CD4-positive, alpha-beta T cell treated with Interleukin-17A for 4 hours (primary cell): Measurements from ENCODE around the gene SPTBN4.
"Not testable (repeated sequence)": the region's sequence is repeated elsewhere in the genome, so short reads cannot be mapped to it uniquely, and the experiment has no call there.

Experiments used
- DNase-seq: peaks from one replicate; pipeline ENCODE4 v3.0.0-alpha.2; 2020; ENCODE audit warnings: mixed read lengths

SPTBN4 gene

DNA sequence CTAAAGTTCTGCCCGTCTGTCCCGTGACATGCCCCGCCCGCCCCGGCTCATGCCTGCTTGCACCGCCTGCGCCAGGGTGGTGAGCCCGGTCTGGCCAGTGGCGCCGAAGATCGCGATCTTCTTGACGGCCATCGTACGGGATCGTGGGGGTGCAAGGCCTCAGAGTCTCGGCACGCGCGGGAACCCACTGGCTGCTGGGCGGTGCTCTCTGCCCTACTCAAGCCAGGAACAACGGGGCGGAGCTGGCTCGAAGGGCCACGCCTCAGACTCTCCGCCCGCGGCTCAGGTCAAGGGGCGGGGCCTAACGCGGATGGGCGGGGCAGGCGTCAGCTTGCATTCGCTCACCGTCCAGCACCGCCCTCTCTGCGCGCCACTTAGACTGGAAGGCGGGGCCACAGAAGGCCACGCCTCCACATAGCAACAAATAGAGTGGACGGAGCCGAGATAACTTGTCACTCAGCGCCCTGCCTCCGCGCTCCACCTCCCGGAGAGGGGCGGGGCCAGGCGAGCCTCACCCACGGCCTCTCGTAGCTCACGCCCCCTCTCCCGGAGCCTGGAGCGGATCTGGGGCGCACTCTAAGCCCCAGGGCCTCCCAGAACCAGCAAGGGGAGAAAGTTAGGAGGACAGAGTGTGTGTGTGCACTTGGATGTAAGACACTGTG, 1.1 kb upstream of the SPTBN4 start, which contains the start of gene BLVRB:
BLVRB (minus strand) TSS at position 189 of the 662 bp plus-strand sequence; CDS start at position 132, 57 bp downstream.
- peak; percentile 100 for DNase-seq

DNA sequence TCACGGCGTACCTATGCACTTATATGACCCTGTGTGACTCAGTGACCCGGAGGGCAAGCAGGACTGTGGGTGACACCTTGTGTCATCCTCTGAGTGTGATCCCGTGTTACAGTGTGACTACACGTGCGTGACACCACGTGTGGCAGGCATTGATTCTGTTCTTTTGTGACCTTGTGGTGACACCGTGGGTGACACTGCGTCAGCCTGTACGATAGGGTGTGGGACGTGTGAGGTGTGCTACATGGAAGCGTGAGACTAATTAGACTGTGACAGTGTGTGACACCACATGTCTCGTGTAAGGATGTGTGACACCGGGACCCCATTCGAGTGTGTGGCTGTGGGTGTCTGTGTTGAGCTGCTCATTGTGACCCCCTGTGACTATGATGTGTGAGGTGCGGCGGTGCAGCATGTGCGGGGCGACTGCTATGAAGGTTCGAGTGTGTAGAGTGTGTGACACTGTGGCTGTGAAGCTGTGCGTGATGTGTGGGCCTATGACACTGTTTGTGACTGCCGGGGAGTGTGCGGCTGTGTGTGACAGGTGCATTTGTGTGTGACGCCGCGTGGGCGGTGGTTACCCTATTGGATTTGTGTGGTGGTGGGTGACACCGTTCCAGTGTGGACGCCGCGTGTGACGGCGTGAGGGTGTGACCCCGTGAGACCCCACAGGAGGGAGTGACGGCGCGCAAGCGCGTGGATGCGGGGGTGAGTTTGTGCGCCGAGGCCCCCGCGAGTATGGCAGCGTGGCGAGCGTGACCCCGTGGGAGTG, 399 bp upstream of the SPTBN4 start:
- peak; percentile 31 for DNase-seq

DNA sequence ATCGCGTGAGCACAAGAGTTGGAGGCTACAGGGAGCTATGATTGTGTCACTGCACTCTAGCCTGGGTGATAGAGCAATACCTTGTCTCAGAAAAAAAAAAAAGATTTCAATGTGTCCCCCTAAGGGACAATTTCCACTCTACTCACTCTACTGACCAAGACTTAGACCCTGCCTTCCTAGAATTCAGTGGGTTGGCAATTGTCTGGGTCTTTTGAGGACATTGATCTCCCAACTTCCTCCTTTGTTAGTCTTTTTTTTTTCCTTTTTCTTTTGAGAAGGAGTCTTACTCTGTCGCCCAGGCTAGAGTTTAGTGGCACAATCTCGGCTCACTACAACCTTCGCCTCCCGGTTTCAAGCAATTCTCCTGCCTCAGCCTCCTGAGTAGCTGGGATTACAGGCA, 2.2 kb downstream of the SPTBN4 start:
- no peak for DNase-seq

DNA sequence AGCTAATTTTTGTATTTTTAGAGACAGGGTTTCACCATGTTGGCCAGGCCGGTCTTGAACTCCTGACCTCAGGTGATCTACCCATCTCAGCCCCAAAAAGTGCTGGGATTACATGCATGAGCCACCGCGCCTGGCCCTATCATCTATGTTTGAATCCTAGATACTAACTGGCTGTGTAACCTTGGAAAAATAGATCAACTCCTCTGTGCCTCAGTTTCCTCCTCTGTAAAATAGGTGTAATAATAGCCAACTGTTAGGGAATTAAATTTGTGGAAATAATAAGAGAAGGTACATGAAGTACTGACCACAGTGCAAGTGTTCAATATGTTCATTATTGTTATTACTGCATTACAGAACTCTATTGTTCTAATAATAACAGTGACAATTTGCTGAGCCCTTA, 4.3 kb downstream of the SPTBN4 start:
- DNase-seq: no peak

DNA sequence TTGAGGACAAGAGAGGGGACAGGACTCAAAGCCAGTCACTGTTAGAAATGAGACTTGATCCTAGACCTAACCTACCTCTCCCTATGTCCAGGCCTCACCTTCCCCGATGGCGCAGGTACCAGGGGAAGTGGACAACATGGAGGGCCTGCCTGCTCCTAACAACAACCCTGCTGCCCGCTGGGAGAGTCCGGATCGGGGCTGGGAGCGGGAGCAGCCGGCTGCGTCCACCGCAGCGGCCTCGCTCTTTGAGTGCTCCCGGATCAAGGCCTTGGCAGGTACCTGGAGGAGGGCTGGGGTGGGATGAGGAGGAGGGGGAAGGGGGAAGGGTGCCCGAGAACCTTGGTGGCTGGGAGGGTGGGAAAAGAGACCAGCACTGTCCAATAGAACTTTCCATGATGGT, 5.7 kb downstream of the SPTBN4 start:
- DNase-seq: no peak

DNA sequence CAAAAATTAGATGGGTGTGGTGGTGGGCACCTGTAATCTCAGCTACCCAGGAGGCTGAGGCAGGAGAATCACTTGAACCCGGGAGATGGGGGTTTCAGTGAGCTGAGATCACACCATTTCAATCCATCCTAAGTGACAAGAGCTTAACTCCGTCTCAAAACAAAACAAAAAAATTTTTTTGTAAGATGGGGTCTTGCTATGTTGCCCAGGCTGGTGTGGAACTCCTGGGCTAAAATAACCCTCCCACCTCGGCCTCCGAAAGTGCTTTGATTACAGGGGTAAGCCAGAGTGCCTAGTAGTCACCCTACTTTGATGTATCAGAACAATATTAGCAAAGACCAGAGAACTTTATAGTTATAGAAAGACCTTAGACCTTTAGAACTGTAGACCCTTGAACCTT, 7.9 kb downstream of the SPTBN4 start:
- no peak for DNase-seq

DNA sequence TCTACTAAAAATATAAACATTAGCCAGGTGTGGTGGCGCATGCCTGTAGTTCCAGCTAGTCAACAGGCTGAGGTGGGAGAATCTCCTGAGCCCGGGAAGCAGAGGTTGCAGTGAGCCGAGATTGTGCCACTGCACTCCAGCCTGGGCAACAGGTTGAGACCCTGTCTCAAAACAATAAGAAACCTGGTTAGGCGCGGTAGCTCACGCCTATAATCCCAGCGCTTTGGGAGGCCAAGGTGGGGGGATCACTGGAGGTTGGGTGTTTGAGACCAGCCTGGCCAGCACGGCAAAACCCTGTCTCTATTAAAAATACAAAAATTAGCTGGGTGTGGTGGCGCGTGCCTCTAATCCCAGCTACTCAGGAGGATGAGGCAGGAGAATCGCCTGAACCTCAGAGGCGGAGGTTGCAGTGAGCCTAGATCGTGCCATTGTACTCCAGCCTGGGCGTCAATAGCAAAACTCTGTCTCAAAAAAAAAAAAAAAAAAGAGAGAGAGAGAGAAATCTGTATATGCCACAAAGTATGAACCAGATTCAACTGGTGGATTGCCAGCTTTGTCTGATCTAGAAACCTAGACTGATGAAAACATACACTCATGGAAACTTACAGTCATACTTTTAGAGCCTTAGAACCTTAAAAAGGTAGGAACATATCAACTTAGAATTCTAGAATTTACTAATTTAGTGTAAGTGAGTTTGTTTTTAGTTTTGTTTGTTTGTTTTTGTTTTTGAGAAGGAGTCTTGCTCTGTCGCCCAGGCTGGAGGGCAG, 9.3 kb downstream of the SPTBN4 start:
- DNase-seq: not testable (repeated sequence)

DNA sequence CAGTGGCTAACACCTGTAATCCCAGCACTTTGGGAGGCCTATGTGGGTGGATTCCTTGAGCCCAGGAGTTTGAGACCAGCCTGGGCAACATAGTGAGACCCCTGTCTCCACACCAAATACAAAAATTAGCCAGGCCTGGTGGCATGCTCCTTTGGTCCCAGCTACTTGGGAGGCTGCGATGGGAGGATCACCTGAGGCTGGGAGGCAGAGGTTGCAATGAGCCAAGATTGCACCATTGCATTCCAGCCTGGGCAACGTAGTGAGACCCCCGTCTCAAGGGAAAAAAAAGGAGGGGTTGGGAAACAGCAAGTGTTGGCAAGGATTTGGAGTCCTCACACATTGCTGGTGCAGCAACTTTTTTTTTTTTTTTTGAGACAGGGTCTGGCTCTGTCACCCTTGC, 19.2 kb downstream of the SPTBN4 start:
- DNase-seq: no peak

DNA sequence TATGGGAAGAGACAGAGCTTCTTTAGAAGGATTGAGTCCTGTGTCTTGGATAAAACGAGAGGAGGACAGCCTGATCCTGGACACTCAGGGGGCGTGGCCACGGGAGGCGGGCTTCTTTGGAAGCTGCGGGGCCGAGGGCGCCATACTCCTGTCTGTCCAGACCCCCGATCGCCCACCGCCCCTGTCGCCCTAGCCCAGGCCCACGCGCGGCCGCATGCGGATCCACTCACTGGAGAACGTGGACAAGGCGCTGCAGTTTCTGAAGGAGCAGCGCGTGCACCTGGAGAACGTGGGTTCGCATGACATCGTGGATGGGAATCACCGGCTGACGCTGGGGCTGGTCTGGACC, 23.1 kb downstream of the SPTBN4 start:
- DNase-seq: no peak

DNA sequence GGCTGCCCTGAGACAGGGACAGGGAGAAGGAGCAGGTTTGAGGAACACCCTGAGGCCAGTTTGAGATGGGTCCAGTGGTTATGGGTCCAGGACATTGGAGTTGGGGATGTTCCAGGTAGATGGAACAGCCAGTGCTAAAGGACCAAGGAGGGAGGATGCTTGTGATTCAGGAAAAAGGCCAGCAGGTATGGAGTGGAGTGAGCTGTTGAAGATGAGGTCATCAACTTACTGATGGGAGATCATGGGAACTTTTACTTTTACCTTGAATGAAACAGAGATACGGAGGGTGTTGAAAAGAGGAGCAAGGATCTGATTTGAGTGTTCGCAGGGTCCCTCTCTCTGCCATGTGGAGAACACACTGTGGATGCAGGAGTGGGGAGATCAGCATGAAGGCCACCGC, 25.5 kb downstream of the SPTBN4 start:
- DNase-seq: no peak

DNA sequence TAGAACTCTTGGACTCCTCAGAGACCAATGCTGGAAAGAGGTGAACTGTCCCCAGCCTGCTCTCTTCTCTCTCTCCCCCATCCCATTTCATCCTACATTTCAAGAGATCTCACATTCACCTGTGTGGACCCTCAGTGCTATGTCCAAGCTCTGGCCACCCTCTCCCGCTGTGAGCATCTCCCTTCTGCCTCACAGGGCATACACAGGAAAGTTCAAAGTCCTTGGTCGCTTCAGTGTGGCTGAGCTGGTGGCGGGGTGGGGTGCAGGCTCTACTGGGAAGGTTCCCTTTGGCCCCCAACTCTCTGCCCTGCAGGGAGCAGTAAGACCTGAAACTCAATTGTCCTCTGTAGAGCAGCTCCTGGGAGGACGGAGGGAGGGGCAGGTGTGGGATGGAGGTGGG, 27.0 kb downstream of the SPTBN4 start:
- DNase-seq: no peak

DNA sequence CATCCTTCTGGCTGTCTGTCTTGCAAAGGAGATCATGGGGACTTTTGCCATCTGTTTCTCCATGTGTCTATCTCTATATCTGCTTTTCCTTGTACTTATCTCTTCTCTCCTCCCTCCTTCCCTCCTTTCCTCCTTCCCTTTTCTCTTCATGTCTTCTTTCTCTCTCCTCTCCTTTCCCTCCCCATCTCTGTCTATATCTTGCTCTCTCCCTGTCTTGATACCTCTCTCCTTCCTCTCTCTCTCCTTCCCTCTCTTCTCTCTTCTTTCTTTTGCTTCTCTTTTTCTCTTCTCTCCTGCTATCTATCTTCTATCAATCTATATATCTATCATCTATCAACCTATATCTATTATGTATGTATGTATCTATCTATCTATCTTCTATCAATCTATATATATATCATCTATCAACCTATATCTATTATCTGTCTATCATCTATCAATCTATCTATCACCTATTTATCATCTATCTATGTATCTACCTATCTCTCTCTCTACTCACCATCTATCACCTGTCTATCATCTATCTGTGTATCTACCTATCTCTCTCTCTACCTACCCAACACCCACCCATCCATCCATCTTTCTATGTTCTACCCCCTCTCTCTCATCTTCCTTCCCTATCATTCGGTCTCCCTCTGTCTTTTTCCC, 27.5 kb downstream of the SPTBN4 start:
- no peak for DNase-seq

DNA sequence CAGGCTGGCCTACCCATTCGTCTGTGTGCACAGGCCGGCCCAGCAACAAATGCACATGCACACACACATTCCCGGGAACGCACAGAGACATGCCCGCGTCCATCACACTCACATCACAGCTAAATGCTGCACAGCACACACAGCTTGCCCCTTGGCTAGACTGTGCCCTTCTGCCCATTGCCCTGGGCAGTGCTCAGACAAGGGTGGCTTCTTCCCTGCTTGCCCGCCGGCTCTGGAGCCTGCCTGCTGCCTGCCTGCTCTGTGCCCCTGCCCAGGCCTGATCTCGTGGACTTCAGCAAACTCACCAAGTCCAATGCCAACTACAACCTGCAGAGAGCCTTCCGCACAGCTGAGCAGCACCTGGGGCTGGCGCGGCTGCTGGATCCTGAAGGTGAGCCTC, 30.4 kb downstream of the SPTBN4 start:
- no peak for DNase-seq

DNA sequence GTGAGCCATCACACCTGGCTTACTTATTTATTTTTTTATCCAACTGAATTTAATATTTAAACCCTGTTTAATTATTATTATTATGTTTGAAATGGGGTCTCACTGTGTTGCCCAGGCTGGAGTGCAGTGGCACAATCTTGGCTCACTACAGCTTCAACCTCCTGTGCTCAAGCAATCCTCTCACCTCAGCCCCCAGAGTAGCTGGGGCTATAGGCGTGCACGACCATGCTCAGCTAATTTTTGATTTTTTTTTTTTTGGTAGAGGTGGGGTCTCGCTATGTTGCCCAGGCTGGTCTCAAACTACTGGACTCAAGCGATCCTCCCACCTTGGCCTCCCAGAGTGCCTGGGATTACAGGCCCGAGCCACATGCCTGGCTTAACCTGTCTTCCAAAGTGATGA, 32.5 kb downstream of the SPTBN4 start:
- DNase-seq: no peak

DNA sequence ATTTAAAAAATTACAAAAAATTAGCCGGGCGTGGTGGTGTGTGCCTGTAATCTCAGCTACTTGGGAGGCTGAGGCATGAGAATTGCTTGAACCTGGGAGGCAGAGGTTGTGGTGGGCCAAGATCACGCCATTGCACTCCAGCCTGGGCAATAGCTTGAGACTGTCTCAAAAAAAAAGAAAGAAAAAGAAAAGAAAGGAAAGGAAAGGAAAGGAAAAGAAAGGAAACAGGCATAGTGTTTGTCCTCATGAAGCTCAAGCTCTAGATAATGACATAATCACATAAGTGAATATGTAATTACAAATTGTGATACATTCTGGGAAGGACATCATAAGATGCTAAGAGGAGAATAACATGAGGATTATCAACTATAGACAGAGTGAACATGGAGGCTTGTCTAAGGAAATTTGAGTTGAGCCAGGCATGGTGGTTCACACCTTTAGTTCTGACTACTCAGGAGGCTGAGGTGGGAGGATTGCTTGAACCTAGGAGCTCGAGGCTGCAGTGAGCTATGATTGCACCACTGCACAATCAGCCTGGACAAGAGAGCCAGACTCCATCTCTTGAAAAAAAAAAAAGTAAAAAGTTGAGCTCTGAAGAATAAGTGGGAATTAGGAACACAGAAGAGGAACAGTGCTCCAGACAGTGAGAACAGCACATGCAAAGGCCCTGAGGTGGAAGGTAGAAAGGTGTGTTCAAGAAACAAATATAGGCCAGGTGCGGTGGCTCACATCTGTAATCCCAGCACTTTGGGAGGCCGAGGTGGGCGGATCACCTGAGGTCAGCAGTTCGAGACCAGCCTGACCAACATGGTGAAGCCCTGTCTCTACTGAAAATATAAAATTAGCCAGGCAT, 34.1 kb downstream of the SPTBN4 start:
- not testable (repeated sequence) for DNase-seq

DNA sequence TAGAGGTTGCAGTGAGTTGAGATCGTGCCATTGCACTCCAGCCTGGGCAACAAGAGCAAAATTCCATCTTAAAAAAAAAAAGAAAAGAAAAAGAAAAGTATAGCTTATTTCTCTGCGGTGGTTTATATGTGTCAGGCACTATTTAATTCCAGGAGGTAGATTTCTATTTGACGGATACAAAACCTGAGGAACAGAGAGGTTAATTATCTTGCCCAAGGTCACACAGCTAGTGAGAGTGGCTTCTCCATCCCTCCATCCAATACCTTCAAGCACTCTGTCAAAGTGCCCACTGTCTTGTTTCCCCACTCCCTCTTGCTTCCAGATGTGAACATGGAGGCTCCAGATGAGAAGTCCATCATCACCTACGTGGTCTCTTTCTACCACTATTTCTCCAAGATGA, 34.8 kb downstream of the SPTBN4 start:
- DNase-seq: no peak

DNA sequence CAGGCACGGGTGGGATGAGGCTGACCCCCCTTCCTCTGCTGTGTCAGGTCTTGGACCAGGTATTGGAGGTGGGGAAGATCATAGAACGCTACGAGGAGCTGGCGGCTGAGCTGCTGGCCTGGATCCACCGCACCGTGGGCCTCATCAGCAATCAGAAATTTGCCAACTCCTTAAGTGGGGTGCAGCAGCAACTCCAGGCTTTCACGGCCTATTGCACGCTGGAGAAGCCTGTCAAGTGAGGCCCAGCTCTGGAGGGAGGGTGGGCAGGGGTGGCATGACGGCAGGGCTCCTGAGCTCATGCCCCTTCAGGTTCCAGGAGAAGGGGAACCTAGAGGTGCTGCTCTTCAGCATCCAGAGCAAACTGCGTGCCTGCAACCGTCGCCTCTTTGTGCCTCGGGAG, 35.3 kb downstream of the SPTBN4 start:
- DNase-seq: no peak

DNA sequence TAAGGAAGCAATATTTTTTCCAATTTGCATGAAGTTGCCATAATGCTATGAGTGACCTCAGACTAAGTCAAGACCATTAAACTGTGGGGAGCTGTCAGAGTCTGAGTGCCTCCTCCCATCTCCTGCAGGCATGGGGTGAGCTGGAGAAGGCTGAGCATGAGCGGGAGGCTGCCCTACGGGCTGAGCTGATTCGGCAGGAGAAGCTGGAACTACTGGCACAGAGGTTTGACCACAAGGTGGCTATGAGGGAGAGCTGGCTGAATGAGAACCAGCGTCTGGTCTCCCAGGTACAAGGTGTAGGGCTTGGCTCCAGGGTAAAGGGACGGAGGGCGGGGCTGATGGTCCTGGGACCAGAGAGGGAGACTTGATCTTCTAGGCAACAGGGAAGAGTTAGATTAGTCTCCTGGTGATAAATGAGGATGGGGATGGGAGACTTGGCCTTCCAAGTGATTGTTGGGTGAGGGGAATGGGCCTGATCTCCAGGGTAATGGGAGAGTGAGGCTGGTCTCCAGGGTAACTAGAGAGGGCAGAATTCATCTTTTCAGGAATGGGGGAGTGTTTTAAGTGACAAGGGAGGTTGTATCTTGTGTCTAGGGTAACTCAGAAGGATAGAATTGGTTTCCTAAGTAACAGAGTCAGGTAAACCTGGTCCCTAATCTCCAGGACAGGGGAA, 36.0 kb downstream of the SPTBN4 start:
- no peak for DNase-seq

DNA sequence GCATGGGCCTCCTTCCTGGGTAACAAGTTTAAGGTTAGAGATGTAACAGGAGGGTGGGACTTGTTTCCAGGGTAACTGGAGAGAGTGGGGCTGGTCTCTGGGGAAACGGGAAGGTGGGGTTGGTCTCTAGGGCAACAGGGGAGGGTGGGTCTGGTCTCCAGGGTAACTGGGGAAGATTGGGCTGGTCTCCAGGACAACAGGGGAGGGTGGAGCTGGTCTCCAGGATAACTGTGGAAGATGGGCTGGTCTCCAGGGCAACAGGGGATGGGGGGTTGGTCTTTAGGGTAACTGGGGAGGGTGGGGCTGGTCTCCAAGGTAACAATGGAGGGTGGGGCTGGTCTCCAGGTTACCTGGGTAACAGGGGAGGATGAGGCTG, 36.5 kb downstream of the SPTBN4 start:
- DNase-seq: no peak

DNA sequence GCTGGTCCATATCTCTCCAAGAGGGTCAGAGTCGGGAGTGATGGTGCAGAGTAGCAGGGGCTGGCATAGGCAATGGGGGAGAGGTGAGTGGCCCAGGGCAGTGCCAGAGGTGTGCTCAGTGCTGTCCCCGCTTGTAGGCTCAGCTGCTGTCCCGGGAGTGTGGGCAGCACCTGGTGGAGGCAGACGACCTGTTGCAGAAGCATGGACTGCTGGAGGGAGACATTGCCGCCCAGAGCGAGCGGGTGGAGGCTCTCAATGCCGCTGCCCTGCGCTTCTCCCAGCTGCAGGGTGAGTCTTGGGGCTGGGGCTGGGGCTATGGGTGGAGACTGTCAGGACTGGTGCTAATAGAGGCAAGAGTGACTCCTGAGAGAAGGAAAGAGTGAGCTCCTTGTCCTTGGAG, 39.3 kb downstream of the SPTBN4 start:
- no peak for DNase-seq

DNA sequence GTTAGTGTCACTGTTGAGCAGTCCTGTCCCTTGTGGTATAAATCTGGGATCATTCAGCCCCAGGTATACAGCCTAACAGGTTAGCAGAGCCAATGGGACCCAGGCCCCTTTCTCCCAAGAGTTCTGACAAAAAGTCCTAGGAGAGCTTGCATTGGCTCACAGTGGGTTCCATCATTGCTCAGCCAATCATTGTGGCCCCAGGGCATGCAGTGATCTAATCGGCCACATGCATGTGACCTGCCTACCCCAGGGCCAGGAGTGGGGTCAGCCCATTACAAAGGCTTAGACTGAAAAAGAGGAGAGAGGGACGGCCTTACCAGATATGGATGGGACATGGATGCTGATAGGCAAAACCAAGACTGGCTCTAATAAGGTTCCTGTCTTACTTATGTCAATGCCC, 41.1 kb downstream of the SPTBN4 start:
- DNase-seq: no peak

DNA sequence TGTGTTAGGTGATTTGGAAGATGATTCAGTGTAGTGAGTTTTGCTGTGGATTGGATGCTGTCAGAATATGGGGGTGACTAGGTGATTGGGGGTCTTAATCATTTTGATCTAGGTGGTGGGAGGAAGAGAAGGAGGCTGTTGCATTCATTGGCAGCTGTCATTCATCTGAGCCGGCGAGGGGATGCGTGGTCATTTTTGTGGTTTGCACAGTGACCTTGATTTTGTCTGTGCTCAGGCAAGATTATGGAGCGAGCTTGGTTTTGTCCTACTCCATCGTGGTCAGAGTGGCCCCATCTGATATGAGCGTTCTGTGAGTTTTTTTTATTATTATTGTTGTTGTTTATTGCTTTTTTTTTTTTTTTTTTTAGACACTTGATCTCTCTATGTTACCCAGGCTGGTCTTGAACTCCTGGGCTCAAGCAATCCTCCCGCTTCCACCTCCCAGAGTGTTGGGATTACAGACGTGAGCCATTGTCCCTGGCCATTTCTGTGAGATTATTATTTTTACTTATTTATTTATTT, 42.0 kb downstream of the SPTBN4 start:
- DNase-seq: no peak
